Esophagus squamous epithelium (tissue), 5 donors: Measurements from ENCODE around the gene CHST3. TPM values are rescaled to one million over a fixed set of nuclear protein-coding genes. Genes with fewer than 3 reads are reported as not detected.
A peak's percentile ranks its signal among the peaks of the same experiment; 100 is the strongest.
"Not testable (repeated sequence)": the region's sequence is repeated elsewhere in the genome, so short reads cannot be mapped to it uniquely, and the experiment has no call there.

ENCODE experiments used
- DNase-seq: peaks from one replicate; lab custom pipeline; 2025; lab: John Stamatoyannopoulos, UW
- H3K27ac ChIP-seq, 4 donors: fragments of 200-600 bp; sonication (generic); one replicate each; pipeline ENCODE4 v1.5.1; 2016 to 2019; ENCODE audit warnings: mild to moderate bottlenecking in 1 of 4
- H3K27me3 ChIP-seq, 4 donors: fragments of 200-600 bp; sonication (generic); 1 replicate in 3 of 4; 2 replicates in 1 of 4; pipeline versions ENCODE4 v1.5.1 to v1.6.0; 2017 to 2021; ENCODE audit warnings: antibody characterized with exemption in 1 of 4
- H3K36me3 ChIP-seq, 3 donors: fragments of 200-600 bp; sonication (generic); one replicate each; pipeline ENCODE4 v1.5.1; 2016 to 2019
- H3K4me1 ChIP-seq, 3 donors: fragments of 200-600 bp; sonication (generic); one replicate each; pipeline ENCODE4 v1.5.1; 2017 to 2019
- H3K4me3 ChIP-seq, 4 donors: fragments of 200-600 bp; sonication (generic); 1 replicate in 3 of 4; 2 replicates in 1 of 4; pipeline ENCODE4 v1.5.1; 2016 to 2019; ENCODE audit warnings: mild to moderate bottlenecking in 2 of 4, moderate library complexity in 1 of 4
- H3K9me3 ChIP-seq, 3 donors: fragments of 200-600 bp; sonication (generic); one replicate each; pipeline ENCODE4 v1.5.1; 2016 to 2019
- CTCF ChIP-seq, 6 experiments: fragments of 450-650 bp in 4 of 6; fragments of 200-600 bp in 2 of 6; sonication (generic) in 2 of 6; IDR thresholded peaks; one replicate each; pipeline ENCODE4 v1.5.1; 2016 to 2019; ENCODE audit warnings: antibody characterized with exemption in 6 of 6, mild to moderate bottlenecking in 4 of 6, moderate library complexity in 4 of 6
- POLR2A ChIP-seq, 4 donors: fragments of 450-650 bp; IDR thresholded peaks; one replicate each; pipeline ENCODE4 v1.6.1; 2017; ENCODE audit warnings: antibody characterized with exemption in 4 of 4, mild to moderate bottlenecking in 4 of 4, moderate library complexity in 3 of 4
- WGBS, 2 donors: methylation state at CpG; one replicate each; pipeline ENCODE4 v1.1.5; 2018; 5-methylcytosine and 5-hydroxymethylcytosine counted together
- intact Hi-C: fragments of 100-400 bp; cut with DNase I; formaldehyde crosslinking; loops from one replicate; pipeline ENCODE4 v1.15.0; 2022
- total RNA-seq, 4 donors: library from RNA; depleted of rRNA; stranded (reverse); fragments of >200 nt; gene quantifications; one replicate each; pipeline ENCODE4 v1.1.0, GENCODE V29; 2016
- donor health status: DM: yes; HTN: yes; CAD: no.

CHST3 gene
- total RNA-seq, 4 donors from 2014 or later = 5.3 to 15.4 (median 9.6) TPM

- Histone ChIP-seq H3K4me3 (no peak overlapping the region), H3K36me3 (no peaks in the 10 kb centered on the region), H3K27ac (peak overlapping the region; percentile 67 to 89 (median 86)), H3K4me1 (peaks cover 60 to 100% (median 90%) of the 10 kb centered on the region in 3 donors), H3K27me3 (no peaks in the 10 kb centered on the region), H3K9me3 (no peaks in the 10 kb centered on the region)
- intact Hi-C loops = no loop called here
- TF ChIP-seq CTCF (IDR thresholded peaks at IDR 0.05) (no peak), POLR2A (IDR thresholded peaks at IDR 0.05) (no peak)
- 66 to 79% methylated on average over 9 of the region's 9 CpGs for WGBS, 2 donors
- DNase-seq = no peak
These were observed 9.7 kb downstream of the CHST3 start for GRCh38 chr10:71973777-71974488.

GRCh38 chr10:71974489-71975021 lies 10.4 kb downstream of the CHST3 start:
- Histone ChIP-seq H3K27me3 (no peaks in the 10 kb centered on the region), H3K4me3 (no peak overlapping the region), H3K9me3 (no peaks in the 10 kb centered on the region), H3K4me1 (peaks cover 61 to 100% (median 89%) of the 10 kb centered on the region in 3 donors), H3K27ac (peak overlapping the region; percentile 67 to 89 (median 86)), H3K36me3 (no peaks in the 10 kb centered on the region)
- TF ChIP-seq POLR2A (IDR thresholded peaks at IDR 0.05) (no peak), CTCF (IDR thresholded peaks at IDR 0.05) (no peak)
- no peak for DNase-seq
- 13 to 36% methylated on average over 3 of the region's 6 CpGs for WGBS, 2 donors
- intact Hi-C loops = no loop called here

- DNase-seq = no peak
- 36 to 72% methylated on average over 7 to 11 of the region's 15 CpGs for WGBS, 2 donors
- H3K9me3 ChIP-seq = no peaks in the 10 kb centered on the region
- TF ChIP-seq CTCF (IDR thresholded peaks at IDR 0.05) (no peak), POLR2A (IDR thresholded peaks at IDR 0.05) (no peak)
- peaks cover 58 to 100% (median 89%) of the 10 kb centered on the region in 3 donors for H3K4me1 ChIP-seq
- H3K36me3 ChIP-seq = no peaks in the 10 kb centered on the region
- peak overlapping the region in 1 of 4 donors; percentile 24 for H3K4me3 ChIP-seq
- H3K27ac ChIP-seq = peak overlapping the region; percentile 67 to 89 (median 86)
- H3K27me3 ChIP-seq = no peaks in the 10 kb centered on the region
- intact Hi-C loops = no loop called here
These were observed 11.1 kb downstream of the CHST3 start for GRCh38 chr10:71975087-71975870.

- intact Hi-C loops = no loop called here
- Histone ChIP-seq H3K27me3 (no peaks in the 10 kb centered on the region), H3K4me3 (peak overlapping the region in 1 of 4 donors; percentile 24), H3K36me3 (no peaks in the 10 kb centered on the region), H3K4me1 (peaks cover 60 to 100% (median 89%) of the 10 kb centered on the region in 3 donors), H3K27ac (peak overlapping the region; percentile 67 to 89 (median 86)), H3K9me3 (no peaks in the 10 kb centered on the region)
- WGBS, 2 donors = 50 to 57% methylated on average over 1 to 9 of the region's 12 CpGs
- no peak for TF ChIP-seq POLR2A (IDR thresholded peaks at IDR 0.05)
- TF ChIP-seq CTCF (IDR thresholded peaks at IDR 0.05) = no peak
- DNase-seq = no peak
These were observed 11.9 kb downstream of the CHST3 start for GRCh38 chr10:71975871-71976725.

GRCh38 chr10:71977614-71977903 lies 13.4 kb downstream of the CHST3 start:
- DNase-seq, H3K27me3 ChIP-seq, intact Hi-C loops, H3K9me3 ChIP-seq, H3K36me3 ChIP-seq, H3K4me3 ChIP-seq: not testable (repeated sequence)
- Histone ChIP-seq H3K27ac (peak overlapping the region in 3 of 4 donors; percentile 11 to 86 (median 67)), H3K4me1 (peaks cover 55 to 100% (median 90%) of the 10 kb centered on the region in 3 donors)
- 92 to 100% methylated on average over 1 of the region's 1 CpG for WGBS, 2 donors
